HG02870 (cell line): Measurements from ENCODE around the gene ADGRG6.

Experiments used
- ATAC-seq: cut with Tn5 transposase; IDR thresholded peaks from one replicate; pipeline ENCODE4 v1.9.1; 2021; ENCODE audit warnings: mild to moderate bottlenecking, moderate library complexity; ENCODE audit not compliant: unreplicated experiment

Gene ADGRG6

DNA sequence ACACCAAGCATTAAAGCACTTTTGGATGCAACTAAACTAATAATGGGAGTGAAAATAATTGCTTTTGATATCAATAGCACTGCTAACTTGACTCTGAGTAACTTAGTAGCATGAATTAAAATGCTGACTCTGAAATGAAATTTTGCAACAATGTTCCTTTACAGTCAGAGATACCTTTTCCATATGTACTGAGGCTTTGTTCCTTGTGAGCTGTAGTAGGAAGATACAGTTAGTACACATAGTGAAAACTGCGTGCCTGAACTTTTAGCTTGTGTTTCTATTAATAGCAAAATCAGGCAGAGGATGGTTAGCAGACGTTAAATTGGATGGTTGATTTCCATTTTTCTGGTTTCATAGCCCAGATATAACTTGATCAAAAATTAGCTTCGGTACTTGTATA lies 18.6 kb downstream of the ADGRG6 start:
- ATAC-seq = no peak

DNA sequence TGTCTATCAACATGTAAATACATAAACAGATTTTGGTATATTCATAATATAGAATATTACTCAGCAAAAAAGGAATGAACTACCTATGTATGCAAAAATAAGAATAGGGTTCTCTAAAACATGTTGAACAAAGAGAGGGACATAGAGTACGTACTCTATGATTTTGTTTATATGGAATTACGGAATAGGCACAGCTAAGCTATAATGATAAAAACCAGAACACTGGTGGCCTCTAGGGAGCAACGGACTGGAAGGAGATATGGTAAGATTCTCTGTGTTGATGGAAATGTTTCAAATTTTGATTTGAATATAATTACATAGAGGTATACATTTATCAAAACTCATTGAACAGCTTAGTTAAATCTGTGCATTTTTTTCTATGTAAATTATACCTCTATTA lies 19.6 kb downstream of the ADGRG6 start:
- ATAC-seq = no peak

DNA sequence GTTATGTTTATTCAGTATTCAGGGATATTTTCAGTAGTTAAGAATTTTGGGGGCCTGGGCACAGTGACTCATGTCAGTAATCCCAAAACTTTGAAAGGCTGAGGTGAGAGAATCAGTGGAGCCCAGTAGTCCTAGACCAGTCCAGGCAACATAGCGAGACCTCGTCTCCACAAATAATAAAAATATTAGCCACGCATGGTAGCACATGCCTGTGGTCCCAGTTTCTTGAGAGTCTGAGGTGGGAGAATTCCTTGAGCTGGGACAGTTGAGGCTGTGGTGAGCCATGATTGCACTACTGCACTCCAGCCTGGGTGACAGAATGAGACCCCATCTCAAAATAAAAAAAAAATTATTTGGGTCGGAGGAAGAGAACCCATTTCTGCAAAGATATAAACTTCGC lies 20.3 kb downstream of the ADGRG6 start:
- ATAC-seq = no peak

DNA sequence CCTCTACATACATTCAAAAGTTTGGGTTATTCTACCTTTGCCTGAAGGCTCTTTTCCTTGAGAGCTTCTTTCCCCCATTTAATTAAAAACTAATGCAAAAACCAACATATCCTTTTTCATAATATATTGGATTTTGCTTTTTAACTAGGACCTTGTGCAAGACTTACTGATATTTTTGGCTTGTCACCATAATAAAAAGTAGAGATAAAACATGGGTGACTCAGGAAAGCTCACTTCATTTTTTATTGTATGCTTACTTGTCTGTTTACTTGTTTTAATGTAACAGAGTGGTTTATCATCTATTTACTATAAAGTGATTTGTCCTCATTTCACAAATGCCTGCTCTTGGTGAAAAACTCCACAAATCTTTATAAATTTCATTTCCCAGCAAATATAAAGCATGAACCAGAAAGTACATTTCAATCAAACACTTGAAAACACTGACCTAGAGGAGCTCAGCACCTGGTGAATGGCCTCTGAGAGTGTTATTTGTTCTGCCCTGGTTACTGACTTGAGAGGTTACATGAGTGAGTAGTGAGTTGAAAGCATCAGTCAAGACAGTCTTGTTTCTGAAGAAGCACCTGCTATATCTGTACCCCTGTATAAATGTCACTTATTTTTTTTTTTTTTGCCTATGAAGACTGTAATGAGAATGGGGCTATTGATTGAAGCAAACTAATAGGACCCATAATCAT lies 20.8 kb downstream of the ADGRG6 start:
- no peak for ATAC-seq

DNA sequence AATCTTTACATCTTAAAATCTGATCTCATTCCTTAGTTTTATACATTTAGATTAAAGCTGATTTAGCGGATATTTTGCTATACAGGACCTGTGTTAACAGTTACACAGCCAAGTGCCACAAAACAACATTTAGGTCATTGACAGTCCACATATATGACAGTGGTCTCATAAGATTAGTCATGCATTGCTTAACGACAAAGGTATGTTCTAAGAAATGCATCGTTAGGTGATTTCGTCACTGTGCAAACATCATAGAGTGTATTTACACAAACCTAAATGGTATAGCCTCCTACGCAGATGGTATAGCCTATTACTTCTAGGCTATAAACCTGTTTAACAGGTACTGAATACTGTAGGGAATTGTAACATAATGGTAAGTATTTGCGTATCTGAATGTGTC lies 21.6 kb downstream of the ADGRG6 start:
- ATAC-seq = no peak

DNA sequence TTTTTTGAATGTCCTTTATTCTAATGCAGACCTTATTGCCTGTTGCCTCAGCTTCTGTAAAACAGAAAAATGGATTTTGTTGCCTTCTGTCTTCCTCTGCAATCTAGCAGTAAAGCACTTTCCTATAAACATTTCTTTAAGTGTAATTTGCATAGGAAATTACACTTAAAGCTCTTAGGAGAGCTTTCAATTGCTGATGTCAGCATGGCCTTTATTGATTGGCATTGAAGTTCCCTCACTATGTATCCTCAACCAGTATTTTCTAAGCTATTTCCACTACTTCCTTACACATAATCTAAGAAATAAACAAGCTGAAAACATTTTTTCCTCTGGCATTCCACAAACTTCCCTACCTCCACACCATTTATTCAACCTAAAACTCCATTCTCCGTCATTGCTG lies 22.3 kb downstream of the ADGRG6 start:
- ATAC-seq = no peak

DNA sequence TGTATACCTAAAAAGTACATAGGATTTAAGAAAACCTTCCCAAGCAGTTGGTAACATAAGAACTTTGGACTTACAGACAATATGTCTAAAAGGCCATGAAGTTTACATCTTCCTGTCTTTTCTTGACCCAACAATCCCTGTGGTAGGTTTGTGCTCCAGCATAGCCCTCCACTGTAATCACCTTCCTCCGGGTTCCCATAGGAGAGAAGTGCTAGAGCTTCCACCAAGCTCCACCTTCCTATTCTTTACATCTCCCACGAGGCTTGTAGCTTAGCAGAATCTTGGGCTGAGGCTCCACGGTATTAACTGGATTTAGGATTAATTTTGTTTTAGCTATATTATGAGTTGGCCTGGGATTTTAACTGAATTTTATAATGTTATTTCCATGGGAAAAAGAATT lies 23.3 kb downstream of the ADGRG6 start:
- no peak for ATAC-seq

DNA sequence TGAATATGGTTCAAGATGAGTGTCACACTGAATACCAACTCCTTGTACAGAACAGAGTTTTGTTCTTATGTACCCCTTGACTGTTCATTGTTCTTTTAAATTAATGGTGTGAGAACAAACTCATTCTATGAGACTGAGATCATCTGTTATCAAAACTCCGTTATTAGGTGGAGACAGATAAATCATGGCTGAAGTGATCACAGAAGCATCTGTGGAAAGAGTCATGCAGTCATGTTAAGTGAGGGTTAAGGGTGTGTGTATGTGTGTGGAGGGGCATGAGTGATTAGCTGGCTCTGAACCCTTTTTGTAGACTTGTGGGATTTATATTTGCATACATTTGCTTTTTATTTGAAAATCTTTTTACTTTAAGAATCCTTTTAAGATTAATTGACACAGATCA lies 24.7 kb downstream of the ADGRG6 start:
- ATAC-seq = no peak

DNA sequence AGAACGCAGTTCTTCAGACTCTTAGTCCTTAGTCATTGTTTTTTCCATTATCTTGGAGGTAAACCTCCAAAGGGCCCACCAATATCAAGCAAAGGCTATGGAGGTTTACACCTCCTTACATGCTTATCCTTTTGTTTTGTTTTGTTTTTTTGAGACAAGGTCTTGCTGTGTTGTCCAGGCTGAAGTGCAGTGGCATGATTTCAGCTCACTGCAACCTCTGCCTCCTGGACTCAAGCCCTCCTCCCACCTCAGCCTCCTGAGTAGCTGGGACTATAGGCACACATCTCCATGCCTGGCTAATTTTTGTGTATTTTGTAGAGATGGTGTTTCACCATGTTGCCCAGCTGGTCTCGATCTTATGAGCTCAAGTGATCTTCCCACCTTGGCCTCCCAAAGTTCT lies 26.3 kb downstream of the ADGRG6 start:
- ATAC-seq = no peak

DNA sequence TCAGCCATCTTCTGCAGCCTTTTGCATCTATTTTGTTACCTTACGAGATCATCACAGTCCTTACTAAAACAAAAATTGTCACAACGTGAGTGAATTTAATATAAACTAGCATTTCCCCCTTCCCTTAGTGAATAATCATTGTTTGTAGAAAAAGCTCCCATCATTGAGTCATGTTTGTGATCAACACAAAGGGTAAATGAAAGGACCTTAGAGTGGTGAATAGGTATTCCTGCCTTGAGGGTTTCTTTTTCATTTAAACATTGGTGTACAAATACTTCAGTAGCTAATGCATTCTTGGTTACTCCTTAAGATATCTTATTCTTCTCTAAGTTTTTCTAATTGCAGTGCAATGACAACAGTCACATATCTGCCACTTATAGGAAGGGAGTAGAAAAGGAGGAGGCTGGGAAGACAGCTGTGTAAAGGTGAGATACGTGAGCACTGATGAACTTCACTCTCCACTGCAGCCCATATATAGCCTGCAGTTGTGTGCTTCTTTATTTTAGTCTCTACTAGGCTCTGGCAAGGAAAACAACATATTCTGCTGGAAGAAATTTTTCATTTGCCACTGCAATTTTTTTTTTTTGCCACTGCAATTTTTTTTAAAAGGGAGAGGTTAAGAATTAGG lies 27.8 kb downstream of the ADGRG6 start:
- ATAC-seq = no peak

DNA sequence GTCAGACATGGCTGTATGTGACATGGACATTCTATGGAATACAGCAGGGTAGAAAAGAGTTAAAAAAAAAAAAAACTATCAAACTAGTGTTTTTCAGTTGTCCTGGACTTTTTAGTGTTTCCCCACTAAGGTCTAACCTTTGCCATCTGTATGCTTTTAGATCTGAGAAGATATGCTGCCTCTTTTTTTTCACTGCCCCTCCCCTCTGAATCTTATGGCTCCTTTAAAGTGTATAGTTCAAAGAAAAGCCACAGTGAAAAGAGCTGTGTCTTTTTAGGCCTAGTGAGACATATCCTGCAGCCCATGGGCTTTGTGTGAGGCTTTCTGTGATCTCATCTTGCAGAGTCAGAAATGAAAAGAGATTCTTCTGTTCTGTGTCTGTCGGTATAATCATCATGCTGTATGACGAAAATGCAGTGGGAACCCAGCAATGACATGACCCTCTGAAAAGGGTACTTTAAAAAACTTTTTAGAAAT lies 29.3 kb downstream of the ADGRG6 start:
- no peak for ATAC-seq

DNA sequence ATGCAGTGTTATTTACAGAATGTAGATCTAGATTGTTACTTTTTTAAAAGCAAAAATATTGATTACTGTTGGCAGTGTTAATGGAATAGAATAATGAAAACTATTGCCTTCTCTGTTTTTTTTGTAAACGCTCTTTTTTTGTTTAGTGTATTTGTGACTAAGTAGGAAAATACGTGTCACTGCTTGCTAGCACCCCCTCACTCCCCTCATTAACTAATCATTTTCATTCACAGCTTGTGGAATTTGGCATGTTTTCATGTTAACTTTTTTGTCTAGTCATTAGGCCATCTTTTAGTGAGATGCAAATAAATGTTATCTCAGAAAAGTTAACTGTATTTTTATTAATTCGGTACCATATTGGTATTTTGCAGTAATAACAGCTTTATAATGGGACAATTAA lies 29.8 kb downstream of the ADGRG6 start:
- no peak for ATAC-seq

DNA sequence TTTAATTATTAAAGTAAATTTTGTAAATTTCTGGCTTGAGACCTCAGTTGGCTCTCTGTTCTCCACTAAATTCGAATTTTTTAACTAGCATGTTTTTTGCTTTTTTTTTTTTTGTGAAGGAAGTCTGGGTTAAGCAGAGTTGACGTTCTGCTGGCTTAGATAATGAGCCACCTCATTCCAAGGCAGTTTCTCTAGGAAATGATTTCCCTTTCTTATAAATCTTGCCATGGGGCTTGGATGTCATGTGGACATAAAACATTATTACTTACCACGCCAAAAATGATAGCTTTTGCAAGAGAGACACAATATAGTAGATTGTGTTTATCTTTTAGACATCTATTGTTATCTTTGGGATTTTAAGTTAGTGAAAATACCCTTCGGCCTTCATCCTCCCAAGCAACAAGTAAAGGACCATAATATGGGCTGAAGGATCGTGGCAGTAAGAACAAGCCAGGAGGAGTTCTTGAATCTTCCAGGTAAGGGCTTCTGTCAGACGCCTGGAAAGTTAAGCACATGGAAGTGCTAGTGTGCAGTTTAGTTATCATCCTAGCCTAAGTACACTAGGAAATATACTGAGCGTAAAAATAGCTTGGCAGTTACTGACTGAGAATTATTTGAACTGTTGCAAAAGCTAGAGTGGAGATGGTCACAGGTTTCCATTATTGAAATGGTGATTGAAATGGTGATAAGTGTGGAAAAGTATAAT lies 30.7 kb downstream of the ADGRG6 start:
- no peak for ATAC-seq

DNA sequence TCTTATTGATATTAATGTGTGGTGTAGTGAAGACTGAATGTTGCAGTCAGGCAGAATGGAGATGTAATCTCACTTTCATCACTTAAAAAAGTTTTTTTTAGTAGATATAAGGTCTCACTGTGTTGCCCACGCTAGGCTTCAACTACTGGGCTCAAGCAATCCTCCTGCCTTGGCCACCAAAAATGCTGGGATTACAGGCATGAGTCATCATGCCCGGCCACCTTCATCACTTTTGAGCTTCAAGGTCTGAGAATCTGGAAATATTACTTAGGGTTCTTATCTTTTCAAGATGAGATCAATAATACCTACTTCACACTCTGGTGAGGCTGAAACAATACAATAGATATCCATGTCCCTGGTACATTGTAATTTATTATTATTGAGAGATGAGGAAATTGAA lies 31.6 kb downstream of the ADGRG6 start:
- no peak for ATAC-seq

DNA sequence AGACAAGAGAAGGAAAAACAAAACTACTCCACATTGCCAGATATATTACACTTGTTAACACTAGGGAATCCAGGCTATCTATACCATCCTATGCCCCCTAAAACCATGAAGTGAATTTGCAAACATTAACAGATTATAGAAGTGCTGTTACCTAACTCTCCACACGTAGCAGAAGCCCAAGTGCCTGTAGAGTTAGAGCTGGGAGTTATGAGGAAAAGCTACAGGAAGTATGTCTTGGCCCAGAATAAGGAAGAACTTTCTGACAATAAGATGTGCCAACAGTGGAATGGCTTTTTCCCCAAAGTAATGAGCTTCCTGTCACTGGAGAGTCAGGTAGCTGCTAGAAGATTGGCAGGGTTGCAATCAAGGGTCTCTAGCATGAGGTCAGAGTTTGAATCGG lies 32.5 kb downstream of the ADGRG6 start:
- ATAC-seq = no peak

DNA sequence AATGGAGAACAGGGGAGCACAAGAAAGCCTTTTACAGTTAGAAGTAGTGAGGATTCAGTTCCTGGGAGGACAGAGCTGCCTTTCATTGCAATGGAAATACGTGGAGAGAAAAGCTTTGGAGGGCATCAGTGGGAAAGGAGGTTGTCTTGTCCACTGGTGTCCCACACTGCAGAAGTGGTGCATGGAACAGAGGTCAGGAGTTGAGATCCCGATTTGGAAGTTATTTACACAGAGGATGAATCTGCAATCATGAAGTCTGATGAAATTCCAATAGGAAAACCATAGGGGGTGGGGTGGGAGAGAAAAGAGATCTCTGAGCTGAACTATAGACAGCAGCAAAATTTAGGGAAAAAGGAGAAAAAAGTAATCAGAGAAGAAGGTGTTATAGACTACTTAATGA lies 33.6 kb downstream of the ADGRG6 start:
- ATAC-seq = no peak

DNA sequence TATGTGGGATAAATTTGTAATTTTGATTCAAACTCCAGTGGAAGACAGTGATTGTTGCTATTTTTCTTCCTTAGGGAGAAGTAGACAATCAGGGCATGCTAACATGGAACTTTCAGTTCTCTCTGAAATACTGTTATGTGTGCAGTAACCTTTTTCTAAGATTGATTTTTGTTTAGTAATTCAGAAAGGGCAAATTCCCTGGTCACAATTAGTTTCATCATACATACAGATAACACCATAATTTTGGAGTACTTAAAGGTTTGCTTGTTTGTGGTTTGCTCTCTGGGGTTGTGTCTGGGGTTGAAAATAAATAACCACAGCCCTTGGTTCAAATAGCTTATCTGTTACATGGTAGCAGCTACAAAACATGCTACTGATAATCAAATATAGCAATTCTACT lies 34.4 kb downstream of the ADGRG6 start:
- no peak for ATAC-seq

DNA sequence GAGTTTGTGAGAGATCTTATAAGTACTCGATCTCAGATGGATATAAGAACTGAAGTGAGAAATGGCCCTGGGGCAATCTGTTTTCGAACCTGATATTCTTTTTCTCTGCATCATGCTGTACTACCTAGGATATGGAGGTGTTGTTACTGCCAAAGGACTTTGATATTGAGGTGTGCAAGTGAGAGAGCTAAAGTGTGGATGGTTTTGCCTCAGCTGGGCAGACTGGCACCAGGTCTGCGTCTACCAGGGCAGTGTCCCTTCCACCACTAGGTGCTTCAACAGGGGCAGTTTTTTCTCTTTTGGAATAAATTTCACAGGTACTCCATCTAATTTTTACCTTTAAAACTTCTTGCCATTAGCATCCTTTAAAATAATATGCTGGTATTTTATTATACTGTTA lies 35.0 kb downstream of the ADGRG6 start:
- ATAC-seq = no peak

DNA sequence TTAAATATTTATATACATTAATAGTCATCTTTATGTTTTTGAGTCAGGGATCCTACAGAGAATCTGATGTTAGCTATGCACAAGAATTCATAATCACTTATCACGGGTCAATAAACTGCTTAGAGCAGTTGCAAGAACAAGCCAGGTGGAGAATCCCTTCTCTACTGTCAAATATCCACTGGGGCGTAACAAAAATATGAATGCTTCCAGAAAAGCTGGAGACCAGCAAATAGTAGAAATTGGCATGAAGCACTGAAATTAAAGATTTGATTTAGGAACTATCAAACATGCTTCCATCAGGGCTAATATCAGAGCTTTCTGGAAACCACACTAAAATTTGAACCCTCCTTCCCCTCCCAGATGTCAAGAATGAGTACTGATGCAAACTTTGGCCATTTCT lies 37.3 kb downstream of the ADGRG6 start:
- ATAC-seq = no peak

DNA sequence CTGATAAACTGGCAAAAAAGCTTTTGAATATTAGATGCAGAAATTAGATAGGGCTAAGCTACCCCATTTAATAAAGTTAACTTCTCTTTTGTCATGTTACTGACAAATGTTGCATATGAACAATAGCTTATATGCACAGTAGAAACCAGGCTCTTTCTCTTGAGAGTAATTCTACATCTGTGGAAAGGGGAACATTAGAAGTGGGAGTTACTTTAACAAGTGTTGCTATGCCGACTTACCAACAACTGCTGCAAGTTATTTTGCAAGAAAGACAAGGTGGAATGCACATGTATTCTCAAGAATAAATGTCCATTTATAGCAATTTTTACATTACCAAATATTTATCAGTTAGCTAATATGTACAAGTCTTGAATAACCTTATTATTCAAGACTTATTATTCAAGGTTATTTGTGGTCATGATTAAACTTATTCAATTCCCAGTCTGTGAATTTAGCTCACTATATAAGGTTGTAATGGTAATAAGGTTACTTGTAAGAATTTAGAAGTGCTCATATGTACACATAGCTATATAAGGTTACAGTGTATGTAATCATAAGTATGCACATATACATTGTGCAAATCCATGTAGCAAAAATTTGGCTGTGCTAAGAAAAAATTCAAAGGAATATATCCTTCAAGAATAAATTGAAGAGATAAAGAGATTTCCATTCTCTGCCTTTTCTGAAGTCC lies 38.3 kb downstream of the ADGRG6 start:
- no peak for ATAC-seq

DNA sequence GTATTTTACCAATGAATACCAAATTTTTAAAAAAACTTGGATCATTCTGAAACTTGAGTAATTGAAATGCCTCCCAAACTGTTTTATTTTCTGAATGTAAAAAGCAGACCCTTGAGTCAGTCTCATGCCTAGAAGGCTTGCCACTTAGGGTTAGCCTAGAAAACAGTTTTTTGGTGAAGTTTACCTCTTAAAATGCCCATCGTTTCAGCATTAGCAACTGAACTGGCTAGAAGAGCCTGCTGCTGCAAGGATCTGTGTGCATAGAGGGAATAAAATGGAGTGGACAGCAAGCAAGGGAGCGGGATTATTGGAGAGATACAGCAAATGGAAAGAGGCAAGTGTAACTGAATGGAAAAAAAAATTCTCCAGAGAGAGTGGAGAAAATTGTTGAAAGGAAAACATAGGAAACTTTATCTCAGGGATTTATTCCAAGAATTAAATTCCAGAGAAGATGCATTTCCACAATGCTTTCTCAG lies 40.1 kb downstream of the ADGRG6 start:
- no peak for ATAC-seq

DNA sequence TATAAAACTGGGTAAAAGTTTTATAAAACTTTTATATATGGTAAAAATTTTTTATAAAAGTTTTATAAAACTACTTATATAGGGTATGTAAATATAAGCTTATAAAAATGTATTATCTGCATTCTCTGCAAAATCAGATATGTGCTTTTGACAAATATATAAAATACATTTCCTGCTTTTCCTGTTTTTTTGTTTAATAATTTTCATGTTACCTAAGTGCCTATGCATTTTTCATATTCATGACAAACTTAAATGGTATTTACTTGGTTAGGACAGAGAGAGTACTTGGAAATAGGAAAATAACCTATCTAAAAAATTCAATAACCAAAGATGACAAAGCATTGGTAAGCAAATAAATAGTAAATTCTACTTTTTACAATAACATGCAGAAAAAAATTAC lies 41.2 kb downstream of the ADGRG6 start:
- ATAC-seq = no peak
